ENCODE data around the gene UBR3.

UBR3 gene

GRCh38 chr2:169963786-169964185, 136.5 kb downstream of the UBR3 start:
- Histone ChIP-seq H3K36me3 (ENCODE audit: insufficient read depth, low read depth, low read length) (peaks cover 7% of the 10 kb centered on the region; the same call in 1 of the 2 replicates), H3K9me3 (ENCODE audit: insufficient read depth, low read depth, low read length) (no peaks in the 10 kb centered on the region), H3K27ac (ENCODE audit: low read length) (no peak overlapping the region), H3K9ac (ENCODE audit: low read depth, low read length) (no peak overlapping the region), H3K4me3 (ENCODE audit: low read length) (no peak overlapping the region), H3K4me1 (ENCODE audit: insufficient read depth, low read length) (no peaks in the 10 kb centered on the region), H3K27me3 (ENCODE audit: insufficient read depth, low read length) (no peaks in the 10 kb centered on the region)

DNA sequence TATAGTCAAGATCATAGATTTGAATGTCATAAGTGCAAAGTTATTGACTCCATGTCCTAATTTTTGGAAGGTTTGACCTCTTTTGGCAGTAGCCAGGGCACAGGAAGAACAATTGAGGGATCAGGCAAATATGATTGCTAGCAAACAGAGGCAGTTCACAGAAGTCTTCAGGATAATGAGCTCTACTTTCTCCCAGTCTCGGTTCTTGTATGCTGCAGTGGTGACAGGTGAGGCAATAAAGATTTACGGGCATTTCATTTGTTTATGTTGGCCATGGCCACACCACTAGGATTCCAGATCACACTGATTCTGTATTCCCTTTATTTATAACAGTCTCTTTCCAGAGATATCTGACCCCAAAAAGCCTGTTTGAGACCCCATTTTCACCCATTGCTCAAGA, 137.5 kb downstream of the UBR3 start:
- no peaks in the 10 kb centered on the region for H3K9me3 ChIP-seq (ENCODE audit: insufficient read depth, low read depth, low read length)
- no peaks in the 10 kb centered on the region; the same call in 1 of the 2 replicates for H3K36me3 ChIP-seq (ENCODE audit: insufficient read depth, low read depth, low read length)
- no peak overlapping the region for H3K9ac ChIP-seq (ENCODE audit: low read depth, low read length)
- H3K27me3 ChIP-seq (ENCODE audit: insufficient read depth, low read length), result no peaks in the 10 kb centered on the region
- no peak overlapping the region for H3K27ac ChIP-seq (ENCODE audit: low read length)
- no peaks in the 10 kb centered on the region for H3K4me1 ChIP-seq (ENCODE audit: insufficient read depth, low read length)
- no peak overlapping the region for H3K4me3 ChIP-seq (ENCODE audit: low read length)

GRCh38 chr2:169965495-169965894, 138.2 kb downstream of the UBR3 start:
- Histone ChIP-seq H3K9ac (ENCODE audit: low read depth, low read length) (no peak overlapping the region), H3K4me1 (ENCODE audit: insufficient read depth, low read length) (no peaks in the 10 kb centered on the region), H3K27ac (ENCODE audit: low read length) (no peak overlapping the region), H3K4me3 (ENCODE audit: low read length) (no peak overlapping the region), H3K9me3 (ENCODE audit: insufficient read depth, low read depth, low read length) (no peaks in the 10 kb centered on the region), H3K27me3 (ENCODE audit: insufficient read depth, low read length) (no peaks in the 10 kb centered on the region), H3K36me3 (ENCODE audit: insufficient read depth, low read depth, low read length) (no peaks in the 10 kb centered on the region; the same call in 1 of the 2 replicates)

DNA sequence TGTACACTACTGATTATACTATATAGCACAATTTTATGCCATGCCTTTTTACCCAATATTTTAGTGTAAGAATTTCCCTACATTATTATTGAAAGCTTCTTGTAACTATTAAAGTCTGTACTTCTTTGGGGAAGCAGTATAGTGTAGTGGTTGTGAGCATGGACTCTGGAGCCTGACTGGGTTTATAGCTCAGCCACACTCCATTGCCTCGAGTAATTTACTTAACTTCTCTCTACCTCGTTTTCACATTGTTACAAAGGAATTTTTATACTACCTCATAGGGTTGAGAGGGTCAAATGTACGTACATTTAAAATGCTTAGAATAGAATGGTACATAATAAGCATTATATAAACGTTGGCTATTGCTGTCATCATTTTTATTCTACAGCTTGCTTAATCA, 139.2 kb downstream of the UBR3 start:
- Histone ChIP-seq H3K27ac (ENCODE audit: low read length) (no peak overlapping the region), H3K4me3 (ENCODE audit: low read length) (no peak overlapping the region), H3K27me3 (ENCODE audit: insufficient read depth, low read length) (no peaks in the 10 kb centered on the region), H3K9ac (ENCODE audit: low read depth, low read length) (no peak overlapping the region), H3K36me3 (ENCODE audit: insufficient read depth, low read depth, low read length) (no peaks in the 10 kb centered on the region; the same call in 1 of the 2 replicates), H3K9me3 (ENCODE audit: insufficient read depth, low read depth, low read length) (no peaks in the 10 kb centered on the region), H3K4me1 (ENCODE audit: insufficient read depth, low read length) (no peaks in the 10 kb centered on the region)

- Histone ChIP-seq H3K9ac (ENCODE audit: low read depth, low read length) (no peak overlapping the region), H3K36me3 (ENCODE audit: insufficient read depth, low read depth, low read length) (no peaks in the 10 kb centered on the region; the same call in 1 of the 2 replicates), H3K9me3 (ENCODE audit: insufficient read depth, low read depth, low read length) (no peaks in the 10 kb centered on the region), H3K4me1 (ENCODE audit: insufficient read depth, low read length) (no peaks in the 10 kb centered on the region), H3K4me3 (ENCODE audit: low read length) (no peak overlapping the region), H3K27ac (ENCODE audit: low read length) (no peak overlapping the region), H3K27me3 (ENCODE audit: insufficient read depth, low read length) (no peaks in the 10 kb centered on the region)
Measured at GRCh38 chr2:169968743-169969142, 141.5 kb downstream of the UBR3 start.

DNA sequence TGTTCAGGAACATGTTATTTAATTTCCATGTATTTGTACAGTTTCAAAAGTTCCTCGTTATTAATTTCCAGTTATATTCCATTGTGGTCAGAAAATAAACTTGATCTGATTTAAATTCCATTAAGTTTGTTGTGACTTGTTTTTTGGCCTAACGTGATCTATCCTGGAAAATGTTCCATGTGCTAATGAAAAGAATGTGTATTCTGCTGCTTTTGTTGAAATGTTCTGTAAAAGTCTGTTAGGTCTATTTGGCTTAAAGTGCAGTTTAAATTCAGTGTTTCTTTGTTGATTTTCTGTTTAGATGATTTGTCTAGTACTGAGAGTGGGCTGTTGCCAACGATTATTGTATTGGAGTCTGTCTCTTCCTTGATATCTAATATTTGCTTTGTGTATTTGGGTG, 148.0 kb downstream of the UBR3 start:
- Histone ChIP-seq H3K4me1 (ENCODE audit: insufficient read depth, low read length) (no peaks in the 10 kb centered on the region), H3K9ac (ENCODE audit: low read depth, low read length) (no peak overlapping the region), H3K9me3 (ENCODE audit: insufficient read depth, low read depth, low read length) (peaks cover 11% of the 10 kb centered on the region; the same call in 1 of the 2 replicates), H3K27ac (ENCODE audit: low read length) (no peak overlapping the region), H3K27me3 (ENCODE audit: insufficient read depth, low read length) (no peaks in the 10 kb centered on the region), H3K36me3 (ENCODE audit: insufficient read depth, low read depth, low read length) (peaks cover 11% of the 10 kb centered on the region; the same call in 1 of the 2 replicates), H3K4me3 (ENCODE audit: low read length) (no peak overlapping the region)

- Histone ChIP-seq H3K36me3 (ENCODE audit: insufficient read depth, low read depth, low read length) (peaks cover 11% of the 10 kb centered on the region; the same call in 1 of the 2 replicates), H3K27me3 (ENCODE audit: insufficient read depth, low read length) (no peaks in the 10 kb centered on the region), H3K9ac (ENCODE audit: low read depth, low read length) (no peak overlapping the region), H3K27ac (ENCODE audit: low read length) (no peak overlapping the region), H3K4me3 (ENCODE audit: low read length) (no peak overlapping the region), H3K9me3 (ENCODE audit: insufficient read depth, low read depth, low read length) (peaks cover 11% of the 10 kb centered on the region; the same call in 1 of the 2 replicates), H3K4me1 (ENCODE audit: insufficient read depth, low read length) (no peaks in the 10 kb centered on the region)
Measured at GRCh38 chr2:169976335-169976851, 149.1 kb downstream of the UBR3 start.

DNA sequence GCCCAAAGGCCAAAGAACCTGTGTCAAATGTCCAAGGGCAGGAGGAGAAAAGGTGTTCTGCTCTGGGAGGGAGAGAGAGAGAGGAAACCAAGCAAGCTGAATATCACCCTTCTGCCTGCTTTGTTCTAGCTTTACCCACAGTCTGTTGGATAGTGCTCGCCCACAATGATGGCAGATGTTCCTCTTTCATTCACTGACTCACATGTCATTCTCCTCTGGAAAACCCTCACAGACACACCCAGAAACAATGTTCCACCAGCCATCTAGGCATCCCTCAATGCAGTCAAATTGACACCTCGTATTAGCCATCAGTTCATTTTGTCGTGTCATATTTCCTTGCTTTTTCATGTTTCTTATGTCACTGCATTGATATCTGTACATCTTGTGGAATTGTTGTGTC, 150.3 kb downstream of the UBR3 start:
- H3K27me3 ChIP-seq (ENCODE audit: insufficient read depth, low read length), result no peaks in the 10 kb centered on the region
- H3K9me3 ChIP-seq (ENCODE audit: insufficient read depth, low read depth, low read length), result peaks cover 11% of the 10 kb centered on the region; the same call in 1 of the 2 replicates
- no peak overlapping the region for H3K4me3 ChIP-seq (ENCODE audit: low read length)
- no peak overlapping the region for H3K27ac ChIP-seq (ENCODE audit: low read length)
- H3K9ac ChIP-seq (ENCODE audit: low read depth, low read length), result no peak overlapping the region
- no peaks in the 10 kb centered on the region for H3K4me1 ChIP-seq (ENCODE audit: insufficient read depth, low read length)
- peaks cover 11% of the 10 kb centered on the region; the same call in 1 of the 2 replicates for H3K36me3 ChIP-seq (ENCODE audit: insufficient read depth, low read depth, low read length)

DNA sequence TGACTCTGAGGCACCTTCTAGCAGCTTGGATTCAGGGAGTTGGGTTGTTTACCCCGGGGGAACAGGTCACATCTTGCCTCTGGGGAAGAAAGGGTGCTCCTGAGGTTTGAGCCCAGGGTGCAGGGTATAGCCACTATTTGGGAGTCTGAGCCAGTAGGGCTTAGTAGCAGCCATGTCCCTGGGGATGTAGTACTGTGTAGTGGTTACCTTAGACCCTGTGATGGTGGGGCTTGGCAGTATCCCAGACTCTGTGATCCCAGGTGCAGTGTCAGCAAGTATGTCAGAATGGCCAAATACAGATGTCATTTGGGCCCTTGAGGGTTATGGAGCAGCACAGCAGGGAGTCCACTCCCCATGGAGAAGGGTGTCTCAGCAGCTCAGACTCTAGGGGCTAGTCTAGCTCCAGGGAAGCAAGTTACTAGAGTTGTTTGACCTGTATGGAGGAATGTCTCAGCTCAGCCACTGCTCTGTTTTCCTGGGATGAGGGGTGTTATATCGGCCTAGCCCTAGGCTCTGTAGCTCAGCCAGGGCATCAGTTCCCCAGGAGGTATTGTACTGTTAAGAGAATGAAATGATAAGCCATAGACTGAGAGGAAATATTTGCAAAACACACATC, 151.3 kb downstream of the UBR3 start:
- Histone ChIP-seq H3K9ac (ENCODE audit: low read depth, low read length) (no peak overlapping the region), H3K4me1 (ENCODE audit: insufficient read depth, low read length) (no peaks in the 10 kb centered on the region), H3K27ac (ENCODE audit: low read length) (no peak overlapping the region), H3K4me3 (ENCODE audit: low read length) (no peak overlapping the region), H3K9me3 (ENCODE audit: insufficient read depth, low read depth, low read length) (peaks cover 11% of the 10 kb centered on the region; the same call in 1 of the 2 replicates), H3K27me3 (ENCODE audit: insufficient read depth, low read length) (no peaks in the 10 kb centered on the region), H3K36me3 (ENCODE audit: insufficient read depth, low read depth, low read length) (peaks cover 11% of the 10 kb centered on the region; the same call in 1 of the 2 replicates)

- H3K9me3 ChIP-seq (ENCODE audit: insufficient read depth, low read depth, low read length), result peaks cover 11% of the 10 kb centered on the region; the same call in 1 of the 2 replicates
- H3K27ac ChIP-seq (ENCODE audit: low read length), result no peak overlapping the region
- H3K4me3 ChIP-seq (ENCODE audit: low read length), result no peak overlapping the region
- H3K36me3 ChIP-seq (ENCODE audit: insufficient read depth, low read depth, low read length), result peaks cover 11% of the 10 kb centered on the region; the same call in 1 of the 2 replicates
- no peak overlapping the region for H3K9ac ChIP-seq (ENCODE audit: low read depth, low read length)
- H3K27me3 ChIP-seq (ENCODE audit: insufficient read depth, low read length), result no peaks in the 10 kb centered on the region
- no peaks in the 10 kb centered on the region for H3K4me1 ChIP-seq (ENCODE audit: insufficient read depth, low read length)
Measured at GRCh38 chr2:169979025-169979424, 151.8 kb downstream of the UBR3 start.

DNA sequence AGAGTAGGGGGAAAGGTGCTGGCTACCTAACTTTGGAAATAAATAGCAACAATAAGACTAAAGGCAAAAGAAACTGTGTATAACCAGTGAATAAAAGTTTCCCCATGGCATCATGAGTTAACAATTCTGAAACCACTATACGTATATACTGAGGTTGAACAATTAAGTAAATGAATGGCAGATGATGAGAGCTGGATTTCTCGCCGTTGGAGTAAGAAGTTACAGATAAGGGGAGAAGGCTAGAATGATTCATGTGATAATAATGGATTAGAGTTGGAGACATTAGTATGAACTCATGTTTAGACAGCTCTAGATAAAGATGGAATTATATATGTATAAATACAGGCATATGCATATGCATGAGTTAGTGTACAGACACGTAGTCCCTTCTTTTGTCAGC, 152.7 kb downstream of the UBR3 start:
- H3K36me3 ChIP-seq (ENCODE audit: insufficient read depth, low read depth, low read length), result peaks cover 11% of the 10 kb centered on the region; the same call in 1 of the 2 replicates
- no peak overlapping the region for H3K27ac ChIP-seq (ENCODE audit: low read length)
- H3K4me3 ChIP-seq (ENCODE audit: low read length), result no peak overlapping the region
- H3K27me3 ChIP-seq (ENCODE audit: insufficient read depth, low read length), result no peaks in the 10 kb centered on the region
- H3K4me1 ChIP-seq (ENCODE audit: insufficient read depth, low read length), result no peaks in the 10 kb centered on the region
- H3K9me3 ChIP-seq (ENCODE audit: insufficient read depth, low read depth, low read length), result peaks cover 11% of the 10 kb centered on the region; the same call in 1 of the 2 replicates
- no peak overlapping the region for H3K9ac ChIP-seq (ENCODE audit: low read depth, low read length)

DNA sequence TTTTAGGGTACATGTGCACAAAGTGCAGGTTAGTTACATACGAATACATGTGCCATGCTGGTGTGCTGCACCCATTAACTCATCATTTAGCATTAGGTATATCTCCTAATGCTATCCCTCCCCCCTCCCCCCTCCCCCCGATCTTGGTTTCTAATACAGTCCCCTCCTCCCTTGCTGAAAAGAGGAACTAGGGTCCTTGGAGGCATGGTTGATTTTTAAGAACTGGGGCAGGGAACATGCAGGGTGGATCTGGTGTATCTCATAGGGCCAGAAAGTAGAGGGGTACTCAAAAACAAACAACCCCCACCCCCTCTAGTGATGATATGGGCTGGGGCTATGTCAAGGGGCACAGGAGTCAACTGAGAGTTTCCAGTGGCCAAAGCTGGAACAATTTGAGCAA, 153.4 kb downstream of the UBR3 start:
- H3K4me1 ChIP-seq (ENCODE audit: insufficient read depth, low read length), result no peaks in the 10 kb centered on the region
- H3K27me3 ChIP-seq (ENCODE audit: insufficient read depth, low read length), result no peaks in the 10 kb centered on the region
- H3K9me3 ChIP-seq (ENCODE audit: insufficient read depth, low read depth, low read length), result peaks cover 11% of the 10 kb centered on the region; the same call in 1 of the 2 replicates
- no peak overlapping the region for H3K27ac ChIP-seq (ENCODE audit: low read length)
- H3K36me3 ChIP-seq (ENCODE audit: insufficient read depth, low read depth, low read length), result peaks cover 11% of the 10 kb centered on the region; the same call in 1 of the 2 replicates
- no peak overlapping the region for H3K4me3 ChIP-seq (ENCODE audit: low read length)
- no peak overlapping the region for H3K9ac ChIP-seq (ENCODE audit: low read depth, low read length)

All from iPS-20b (cell line).